Measurements from ENCODE around the gene ANKRD18A.

Gene ANKRD18A

GRCh38 chr9:38620483-38621433 is at the start of gene ANKRD18A:
Gene ANKRD18A (minus strand): TSS chr9:38620596. CDS start chr9:38620285, 311 bp downstream.
- peak; percentile 94 for DNase-seq

DNA sequence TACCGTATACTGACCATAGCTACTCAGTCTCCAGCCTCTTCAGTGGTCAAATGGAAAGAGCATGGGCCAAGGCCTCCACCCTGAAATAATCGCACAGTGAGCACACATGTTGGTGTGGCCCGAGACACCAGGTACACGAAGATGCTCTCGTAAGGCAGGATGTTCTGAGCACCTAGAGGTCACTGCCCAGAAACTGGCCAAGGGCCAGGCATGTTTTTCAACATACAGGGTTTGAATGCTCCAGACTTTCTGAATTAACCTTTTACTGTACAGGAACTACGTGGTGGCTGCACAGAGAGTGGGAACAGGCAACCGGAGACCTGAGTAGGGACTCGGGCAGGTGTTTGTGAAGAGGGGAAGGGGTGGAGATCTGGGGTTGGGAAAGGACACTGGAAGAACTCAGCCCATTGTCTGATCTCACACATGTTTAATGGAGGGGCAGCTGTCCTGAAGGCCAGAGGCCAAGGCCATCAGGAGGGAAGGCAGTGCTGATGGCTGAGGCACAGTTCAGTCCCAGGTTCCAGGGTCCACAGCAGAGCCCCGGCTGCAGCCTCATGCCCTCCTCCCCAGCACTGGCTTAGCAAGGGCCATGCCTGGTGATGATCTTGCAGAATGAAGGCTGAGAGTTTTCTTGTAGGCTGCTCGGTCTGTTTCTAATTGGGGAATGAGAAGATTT is 48.5 kb upstream of the ANKRD18A start:
- no peak for DNase-seq

DNA sequence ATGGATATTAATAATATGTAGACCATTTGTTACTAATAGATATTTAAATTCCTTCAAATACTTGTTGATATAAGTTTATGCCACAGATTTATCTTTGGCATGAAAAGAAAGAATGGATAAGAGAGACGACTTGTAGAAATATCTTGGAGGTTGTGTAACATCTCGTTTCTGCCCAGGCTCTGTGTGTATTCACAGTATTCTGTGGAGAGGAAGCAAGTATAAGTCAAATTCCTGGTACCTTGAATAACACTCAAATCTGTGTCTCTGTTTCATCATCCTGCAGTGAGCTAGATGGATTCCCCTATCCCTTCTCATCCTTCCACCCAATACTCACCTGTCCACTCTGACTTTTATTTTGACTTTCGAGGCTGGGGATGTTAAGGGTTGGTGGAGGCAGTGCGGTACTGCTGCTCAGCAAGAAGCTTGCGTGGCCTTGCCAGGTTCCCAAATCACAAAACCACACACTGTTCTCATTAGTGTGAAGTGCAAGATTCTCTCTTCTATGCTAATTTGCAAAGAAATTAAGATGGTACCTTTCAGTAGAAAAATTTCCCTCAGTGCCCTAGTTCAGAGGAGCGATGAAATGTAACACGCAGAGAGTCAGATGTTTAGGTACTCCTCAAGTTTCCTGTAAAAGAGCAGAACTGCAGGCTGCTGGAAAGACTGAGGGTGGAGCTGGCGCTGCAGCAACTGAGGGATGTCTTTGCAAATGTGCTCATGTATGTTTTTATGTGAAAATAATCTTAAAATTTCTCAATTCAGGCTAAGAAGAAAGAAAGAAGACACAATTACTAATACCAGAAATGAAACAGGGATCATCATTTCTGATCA is 42.6 kb upstream of the ANKRD18A start:
- DNase-seq, result no peak

DNA sequence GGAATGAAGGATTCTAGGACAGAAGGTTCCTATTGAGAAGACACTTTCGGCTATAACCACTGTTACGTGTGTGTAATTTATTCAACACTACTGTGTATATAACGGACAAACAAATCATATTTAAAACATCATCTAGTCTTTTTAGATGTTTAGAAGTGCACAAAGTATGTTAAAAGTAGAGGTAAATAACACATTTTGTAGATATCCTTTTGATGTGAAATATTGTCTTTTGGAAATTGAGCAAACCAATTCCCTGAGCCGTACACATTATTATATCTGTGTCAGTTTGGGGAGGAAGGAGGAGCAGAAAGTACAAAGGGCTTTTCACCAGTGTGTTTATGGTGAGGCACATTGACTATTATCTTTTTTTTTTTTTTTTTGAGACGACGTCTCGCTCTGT is 39.1 kb upstream of the ANKRD18A start:
- DNase-seq, result no peak

DNA sequence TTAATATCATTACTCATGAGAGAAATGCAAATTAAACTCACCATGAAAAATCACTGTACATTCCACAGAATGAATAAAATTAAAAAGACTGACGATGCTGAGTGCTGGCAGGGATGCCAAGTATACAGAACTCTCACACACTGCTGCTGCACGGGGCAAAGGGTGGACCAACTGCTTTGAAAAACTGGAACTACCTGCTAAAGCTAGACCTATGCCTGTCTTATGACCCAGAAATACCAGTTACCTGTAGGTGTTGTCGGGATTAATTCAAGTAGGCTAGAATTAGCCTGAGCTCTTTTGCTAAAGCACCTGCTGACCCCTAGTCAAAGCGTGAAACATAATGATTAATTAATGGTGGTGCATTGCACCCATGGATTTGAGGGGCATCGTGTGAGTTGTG is 36.5 kb upstream of the ANKRD18A start:
- no peak for DNase-seq

DNA sequence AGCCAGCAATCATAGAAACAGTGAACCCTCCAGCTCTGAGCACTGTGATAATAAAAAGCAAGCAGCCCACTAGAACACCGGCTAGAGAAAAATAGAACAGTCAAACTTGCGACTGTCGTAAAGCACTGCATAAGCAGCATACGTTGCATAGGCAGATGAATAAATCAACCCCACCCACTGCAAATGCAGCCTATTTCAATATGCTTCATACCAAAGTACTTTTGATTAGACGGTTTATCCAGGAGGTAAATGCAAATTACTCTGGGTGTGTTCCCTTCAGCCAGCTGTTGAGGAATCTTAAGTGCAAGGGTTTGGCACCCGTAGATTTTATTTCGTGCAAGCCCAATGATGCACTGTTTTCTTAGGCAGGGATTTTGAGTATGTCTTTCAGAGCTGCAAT is 32.1 kb upstream of the ANKRD18A start:
- DNase-seq, result no peak

GRCh38 chr9:38652044-38652443 is 31.6 kb upstream of the ANKRD18A start:
- no peak for DNase-seq

DNA sequence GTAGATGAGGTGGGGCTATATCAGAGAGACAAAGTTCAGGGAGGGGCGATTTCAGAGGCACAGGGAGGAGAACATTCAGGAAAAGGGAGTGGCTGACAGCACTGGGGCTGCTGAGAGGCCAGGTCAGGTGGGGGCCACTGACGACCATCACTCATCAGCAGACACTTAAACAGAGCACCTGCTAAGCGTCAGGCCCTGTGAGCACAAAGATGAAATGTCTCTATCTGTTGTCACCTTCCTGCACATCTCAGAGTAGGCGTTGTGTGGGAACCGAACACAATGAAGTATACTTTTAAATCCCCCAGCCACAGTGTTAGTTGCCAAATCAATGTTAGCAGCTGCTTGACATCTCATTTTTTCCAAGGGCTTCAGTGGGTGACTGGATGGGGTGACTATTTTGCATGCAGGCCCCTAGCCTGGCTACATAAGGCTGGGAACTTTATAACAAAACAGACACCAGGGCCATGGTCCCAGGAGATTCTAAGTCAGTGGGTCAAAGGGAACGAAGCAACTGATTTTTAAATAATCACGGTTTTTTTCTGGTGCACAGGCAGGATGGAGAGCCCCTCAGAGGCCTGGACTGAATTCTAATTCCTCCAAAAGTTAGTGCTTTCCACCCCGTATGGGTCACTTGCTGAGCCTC is 31.1 kb upstream of the ANKRD18A start:
- no peak for DNase-seq

DNA sequence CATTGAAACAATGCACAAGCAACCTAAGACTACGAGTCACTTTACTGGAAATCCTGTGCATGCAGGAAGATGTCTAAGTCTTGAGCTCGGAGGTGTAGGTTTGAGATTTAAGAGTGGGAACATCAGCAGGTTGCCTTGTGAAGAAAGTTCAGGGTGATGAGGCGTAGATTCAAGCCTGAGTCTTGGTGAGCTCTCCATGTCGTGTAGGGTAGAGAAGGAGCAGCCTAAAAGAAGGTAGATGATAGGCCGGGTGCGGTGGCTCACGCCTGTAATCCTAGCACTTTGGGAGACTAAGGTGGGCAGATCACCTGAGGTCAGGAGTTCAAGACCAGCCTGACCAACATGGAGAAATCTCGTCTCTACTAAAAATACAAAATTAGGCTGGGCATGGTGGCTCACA is 30.2 kb upstream of the ANKRD18A start:
- no peak for DNase-seq

GRCh38 chr9:38649731-38650363 is 29.5 kb upstream of the ANKRD18A start:
- no peak for DNase-seq

GRCh38 chr9:38644601-38645000 is 24.2 kb upstream of the ANKRD18A start:
- DNase-seq, result no peak

DNA sequence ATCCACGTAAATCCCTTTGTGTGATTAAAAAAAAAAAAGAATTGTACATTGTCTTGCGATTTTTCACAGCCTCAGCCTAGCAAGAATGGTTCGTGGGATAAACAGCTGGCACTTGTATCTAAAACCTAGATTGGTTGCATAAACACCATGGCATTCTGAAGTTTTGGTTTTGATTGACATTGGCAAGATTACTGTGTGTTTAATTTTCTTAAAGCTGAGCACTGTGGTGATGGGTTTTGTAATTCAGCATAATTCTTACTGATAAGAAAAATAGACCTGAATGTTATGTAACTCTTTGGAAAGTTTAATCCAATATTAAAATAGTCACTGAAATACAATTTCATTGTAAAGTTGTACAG is 23.4 kb upstream of the ANKRD18A start:
- no peak for DNase-seq

- DNase-seq, result no peak
Measured at GRCh38 chr9:38642951-38643814, 22.8 kb upstream of the ANKRD18A start.

DNA sequence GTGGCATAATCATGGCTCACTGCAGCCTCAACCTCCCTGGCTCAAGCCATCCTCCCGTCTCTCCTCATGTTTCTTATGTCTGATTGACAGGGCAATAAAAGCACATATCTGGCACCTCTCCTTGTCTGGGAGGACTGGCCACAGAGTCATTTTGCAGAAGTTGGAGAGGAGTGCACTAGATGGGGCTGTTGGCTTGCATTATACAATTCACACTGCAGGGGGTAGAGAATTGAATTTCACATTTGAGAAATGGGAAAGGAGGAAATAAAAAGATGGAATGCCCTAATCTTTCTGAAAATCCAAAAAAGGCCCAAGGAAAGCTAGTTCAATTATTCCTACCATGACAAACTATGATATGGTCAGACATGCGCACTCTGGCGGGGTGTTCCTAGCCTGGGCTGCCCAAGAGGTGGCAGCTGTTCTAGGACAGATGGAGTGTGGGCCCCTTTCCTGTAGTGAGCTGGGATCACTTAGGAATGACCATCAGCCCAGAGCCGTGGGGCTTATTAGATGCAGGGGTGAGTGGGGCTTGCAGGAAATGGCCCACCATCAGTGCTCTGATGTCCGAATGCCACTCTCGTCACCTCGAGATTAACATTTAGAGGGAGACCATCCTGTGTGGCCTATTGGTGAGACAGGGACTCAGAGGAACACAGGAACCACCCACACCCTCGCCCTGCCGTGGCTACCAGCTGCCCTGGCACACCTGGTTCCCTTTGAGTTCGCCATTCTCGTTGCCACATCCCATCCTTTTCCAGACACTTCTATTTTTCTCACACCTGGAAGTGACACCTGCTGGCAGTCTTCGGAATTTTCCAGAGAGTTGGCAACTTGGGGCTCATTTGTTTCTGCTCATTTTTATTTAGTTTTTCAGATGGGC is 21.8 kb upstream of the ANKRD18A start:
- DNase-seq, result peak; percentile 47

DNA sequence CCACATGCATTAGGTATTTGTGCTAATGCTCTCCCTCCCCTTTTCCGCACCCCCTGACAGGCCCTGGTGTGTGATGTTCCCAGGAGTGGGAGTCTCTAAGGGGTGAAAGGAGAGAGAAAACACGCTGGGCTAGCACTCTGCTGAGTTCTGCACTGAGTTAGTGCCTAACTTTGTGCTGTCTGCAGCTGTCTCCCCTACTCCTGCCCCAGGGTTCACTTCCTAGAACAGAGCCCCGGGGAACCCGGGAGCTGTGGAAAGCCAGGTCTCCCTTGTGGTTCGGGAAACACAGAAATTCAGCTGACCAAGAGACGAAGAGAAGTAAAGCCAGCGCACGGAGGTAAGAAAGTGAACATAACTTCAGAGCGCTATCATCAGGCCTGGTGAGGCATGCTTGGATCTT is 20.7 kb upstream of the ANKRD18A start:
- no peak for DNase-seq

DNA sequence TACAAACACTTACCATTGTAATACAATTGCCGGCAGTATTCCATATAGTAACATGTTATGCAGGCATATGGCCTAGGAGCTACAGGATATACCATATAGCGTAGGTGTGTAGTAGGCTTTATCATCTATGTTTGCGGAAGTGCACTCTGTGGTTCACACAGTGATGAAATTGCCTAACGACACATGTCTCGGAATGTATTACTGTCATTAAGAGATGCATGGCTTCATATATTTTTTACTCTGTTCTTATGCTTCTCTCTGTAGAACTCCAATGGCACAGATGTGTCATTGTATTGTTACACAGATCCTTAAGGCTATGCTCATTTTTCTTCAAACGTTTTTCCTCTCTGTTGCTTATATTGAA is 19.2 kb upstream of the ANKRD18A start:
- no peak for DNase-seq

DNA sequence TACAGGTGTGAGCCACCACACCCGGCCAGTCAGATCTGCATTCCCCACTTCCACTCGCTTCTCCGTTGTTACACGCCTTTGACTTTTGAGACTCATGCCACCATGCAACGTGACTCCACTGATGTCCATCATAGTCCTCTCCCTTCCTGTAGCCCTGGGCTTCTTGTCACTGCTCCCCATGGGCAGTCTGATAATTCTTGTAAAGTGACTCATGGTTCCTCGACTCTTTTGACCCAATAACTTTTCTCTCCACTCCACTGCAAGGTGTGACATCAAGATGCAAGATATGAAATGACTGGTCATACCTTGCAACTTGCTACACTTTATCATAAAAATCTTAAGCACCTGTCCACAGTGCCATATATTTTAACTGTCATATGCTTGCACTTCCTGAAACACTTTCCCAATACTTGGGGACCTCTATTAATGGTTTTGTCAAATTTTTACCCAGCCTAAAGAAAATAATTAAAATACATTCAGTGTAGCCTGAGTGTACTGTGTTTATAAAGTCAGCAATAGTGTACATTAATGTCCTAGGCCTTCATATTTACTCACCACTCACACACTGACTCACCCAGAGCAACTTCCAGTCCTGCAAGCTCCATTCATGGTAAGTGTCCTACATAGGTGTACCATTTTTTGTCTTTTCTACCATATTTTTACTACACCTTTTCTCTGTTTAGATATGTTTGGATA is 18.6 kb upstream of the ANKRD18A start:
- DNase-seq, result no peak

- no peak for DNase-seq
Measured at GRCh38 chr9:38634315-38634714, 13.9 kb upstream of the ANKRD18A start.

DNA sequence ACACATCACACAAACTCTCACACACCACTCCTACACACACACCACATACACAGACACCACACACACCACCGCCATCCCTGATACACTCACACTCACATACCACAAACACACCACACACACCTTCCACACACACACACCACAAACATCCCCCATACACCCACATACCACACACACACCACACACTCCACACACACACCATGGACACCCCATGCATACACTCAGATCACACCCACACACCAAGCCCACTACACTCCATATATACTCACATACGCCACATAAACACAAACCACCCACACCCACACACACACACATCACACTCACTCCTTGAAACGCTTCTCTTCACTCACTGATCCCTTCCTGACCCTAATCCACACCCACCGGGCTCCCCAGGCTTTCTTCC is 9.1 kb upstream of the ANKRD18A start:
- no peak for DNase-seq

DNA sequence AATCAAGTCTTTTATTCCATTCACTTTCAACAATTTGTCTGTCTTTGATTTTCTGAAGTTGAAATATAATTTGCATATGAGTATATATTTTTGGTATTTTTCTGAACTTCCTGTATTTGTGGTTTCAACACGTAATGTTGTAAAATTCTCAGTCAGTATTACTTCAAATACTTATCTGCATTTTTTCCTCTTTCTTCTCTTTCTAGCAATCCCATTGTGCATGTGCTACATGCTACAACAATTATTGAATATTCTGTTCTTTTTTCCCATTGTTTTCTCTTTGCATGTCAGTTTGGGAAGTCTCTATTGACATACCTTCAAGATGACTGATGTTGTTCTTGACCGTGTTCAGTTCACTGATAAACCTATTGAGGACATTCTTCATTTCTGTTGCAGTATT is 5.6 kb upstream of the ANKRD18A start:
- DNase-seq, result no peak
